ENCODE measurements around the gene P4HTM.

The P4HTM gene

GRCh38 chr3:49020330-49021212 is 30.5 kb downstream of the P4HTM start:
- ChIA-PET POLR2A (ENCODE audit: low non-redundant PET) (interaction anchor here (0.5 to 1.3 kb wide), 3 partner anchors 14 to 68 kb away, joined by 3 to 4 read pairs (median 3); partner anchors contain the start of gene WDR6), CTCF (interaction anchor here (0.7 kb wide), 1 partner anchor 16 kb away, joined by 3 read pairs; no protein-coding TSS in a partner anchor)
- DNase-seq (ENCODE audit: low spot score) = no peak
- TF ChIP-seq, protein P1, sequence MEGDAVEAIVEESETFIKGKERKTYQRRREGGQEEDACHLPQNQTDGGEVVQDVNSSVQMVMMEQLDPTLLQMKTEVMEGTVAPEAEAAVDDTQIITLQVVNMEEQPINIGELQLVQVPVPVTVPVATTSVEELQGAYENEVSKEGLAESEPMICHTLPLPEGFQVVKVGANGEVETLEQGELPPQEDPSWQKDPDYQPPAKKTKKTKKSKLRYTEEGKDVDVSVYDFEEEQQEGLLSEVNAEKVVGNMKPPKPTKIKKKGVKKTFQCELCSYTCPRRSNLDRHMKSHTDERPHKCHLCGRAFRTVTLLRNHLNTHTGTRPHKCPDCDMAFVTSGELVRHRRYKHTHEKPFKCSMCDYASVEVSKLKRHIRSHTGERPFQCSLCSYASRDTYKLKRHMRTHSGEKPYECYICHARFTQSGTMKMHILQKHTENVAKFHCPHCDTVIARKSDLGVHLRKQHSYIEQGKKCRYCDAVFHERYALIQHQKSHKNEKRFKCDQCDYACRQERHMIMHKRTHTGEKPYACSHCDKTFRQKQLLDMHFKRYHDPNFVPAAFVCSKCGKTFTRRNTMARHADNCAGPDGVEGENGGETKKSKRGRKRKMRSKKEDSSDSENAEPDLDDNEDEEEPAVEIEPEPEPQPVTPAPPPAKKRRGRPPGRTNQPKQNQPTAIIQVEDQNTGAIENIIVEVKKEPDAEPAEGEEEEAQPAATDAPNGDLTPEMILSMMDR (conservative IDR thresholded peaks at IDR 0.05; ENCODE audit: low read depth) = no peak
- peak overlapping the region; percentile 98 for H3K27ac ChIP-seq

- TF ChIP-seq, protein P1 (conservative IDR thresholded peaks at IDR 0.05; ENCODE audit: low read depth) = no peak
- CTCF ChIA-PET = interaction anchor here (0.6 to 1.0 kb wide), 2 partner anchors 73 to 362 kb away, joined by 5 read pairs; no protein-coding TSS in a partner anchor
- DNase-seq (ENCODE audit: low spot score) = peak; percentile 80
Observed at GRCh38 chr3:49021213-49021812, 31.3 kb downstream of the P4HTM start.

DNA sequence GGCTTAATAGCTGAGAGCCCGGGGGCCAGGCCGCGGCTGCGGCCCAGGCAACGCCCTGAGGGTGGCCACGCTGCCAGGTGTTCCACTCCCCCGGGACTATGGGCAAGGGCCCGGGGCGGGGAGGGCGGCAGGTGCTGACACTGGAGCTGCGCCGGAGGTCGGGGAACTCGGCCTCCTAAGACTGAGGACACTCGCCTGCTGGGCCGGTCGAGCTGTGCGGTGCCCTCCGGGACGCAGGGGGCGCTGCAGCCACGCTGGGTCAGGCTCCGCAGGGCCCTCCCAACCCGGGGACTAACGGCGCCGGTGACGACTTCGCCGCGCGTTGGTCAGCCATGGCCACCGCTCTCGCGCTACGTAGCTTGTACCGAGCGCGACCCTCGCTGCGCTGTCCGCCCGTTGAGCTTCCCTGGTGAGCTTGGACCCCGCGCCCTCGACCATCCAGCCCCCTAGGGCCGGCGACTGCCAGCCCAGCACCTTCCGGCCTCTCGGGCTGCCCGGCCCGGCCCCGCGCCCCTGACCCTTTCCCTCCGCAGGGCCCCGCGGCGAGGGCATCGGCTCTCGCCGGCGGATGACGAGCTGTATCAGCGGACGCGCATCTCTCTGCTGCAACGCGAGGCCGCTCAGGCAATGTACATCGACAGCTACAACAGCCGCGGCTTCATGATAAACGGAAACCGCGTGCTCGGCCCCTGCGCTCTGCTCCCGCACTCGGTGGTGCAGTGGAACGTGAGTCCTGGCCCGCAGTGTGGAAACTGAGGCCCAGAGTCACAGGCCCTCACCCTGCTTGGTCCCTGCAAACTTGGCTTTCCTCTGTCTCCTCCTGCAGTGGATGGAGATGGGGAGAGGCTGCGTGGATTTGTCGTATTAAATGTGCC is 32.0 kb downstream of the P4HTM start, which contains the start of gene NDUFAF3:
Gene NDUFAF3 (plus strand): TSS at position 309 of the 875 bp plus-strand sequence. CDS start 24 bp downstream, at position 333.
- ChIA-PET POLR2A (ENCODE audit: low non-redundant PET) (interaction anchor here (0.5 to 1.0 kb wide), 3 partner anchors 17 to 278 kb away, joined by 3 to 5 read pairs (median 3); partner anchors contain the start of gene QRICH1), CTCF (interaction anchor here (0.6 to 1.0 kb wide), 3 partner anchors 9 to 363 kb away, joined by 3 to 5 read pairs (median 5); no protein-coding TSS in a partner anchor)
- TF ChIP-seq, protein P1 (conservative IDR thresholded peaks at IDR 0.05; ENCODE audit: low read depth) = peak; percentile 91
- peak; percentile 78 for DNase-seq (ENCODE audit: low spot score)
- peak within 1 kb of the TSS; percentile 98 for H3K27ac ChIP-seq

More at GRCh38 chr3:49021213-49021812, 31.3 kb downstream of the P4HTM start:
- POLR2A ChIA-PET (ENCODE audit: low non-redundant PET) = interaction anchor here (0.6 to 1.3 kb wide), 3 partner anchors 14 to 73 kb away, joined by 3 to 4 read pairs (median 3); partner anchors contain the start of genes QRICH1 and WDR6
- peak overlapping the region; percentile 98 for H3K27ac ChIP-seq

DNA sequence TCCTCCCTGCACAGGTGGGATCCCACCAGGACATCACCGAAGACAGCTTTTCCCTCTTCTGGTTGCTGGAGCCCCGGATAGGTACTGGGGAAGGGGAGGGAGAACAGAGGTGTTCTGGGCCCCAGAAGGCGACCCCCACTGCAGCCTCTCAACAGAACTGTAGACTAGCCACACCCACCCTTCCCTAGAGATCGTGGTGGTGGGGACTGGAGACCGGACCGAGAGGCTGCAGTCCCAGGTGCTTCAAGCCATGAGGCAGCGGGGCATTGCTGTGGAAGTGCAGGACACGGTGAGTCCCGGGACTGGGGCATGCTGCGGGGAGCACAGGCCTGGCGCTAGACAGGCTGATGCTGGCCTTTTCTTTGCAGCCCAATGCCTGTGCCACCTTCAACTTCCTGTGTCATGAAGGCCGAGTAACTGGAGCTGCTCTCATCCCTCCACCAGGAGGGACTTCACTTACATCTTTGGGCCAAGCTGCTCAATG is 32.7 kb downstream of the P4HTM start:
- no peak for DNase-seq (ENCODE audit: low spot score)

DNA sequence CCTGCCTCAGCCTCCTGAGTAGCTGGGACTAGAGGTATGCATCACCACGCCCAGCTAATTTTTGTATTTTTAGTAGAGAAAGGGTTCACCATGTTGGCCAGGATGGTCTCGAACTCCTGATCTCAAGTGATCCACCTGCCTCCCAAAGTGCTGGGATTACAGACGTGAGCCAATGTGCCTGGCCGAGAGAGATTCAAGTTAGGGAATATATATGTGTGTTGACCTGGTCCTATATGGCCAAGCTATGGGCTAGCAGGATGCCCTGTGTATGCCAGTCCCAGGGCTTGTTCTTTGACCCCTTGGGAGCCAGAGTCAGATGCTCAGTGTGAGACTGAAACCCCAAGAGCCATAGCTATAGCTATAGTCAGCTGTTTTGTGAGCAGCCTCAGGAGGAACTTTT is 33.7 kb downstream of the P4HTM start:
- CTCF ChIA-PET = interaction anchor here (0.7 kb wide), 1 partner anchor 144 kb away, joined by 3 read pairs; no protein-coding TSS in a partner anchor
- TF ChIP-seq, protein P1 (conservative IDR thresholded peaks at IDR 0.05; ENCODE audit: low read depth) = no peak
- peak overlapping the region; percentile 98 for H3K27ac ChIP-seq
- POLR2A ChIA-PET (ENCODE audit: low non-redundant PET) = no interaction called here
- no peak for DNase-seq (ENCODE audit: low spot score)

More for the DNA sequence above, 32.7 kb downstream of the P4HTM start:
- CTCF ChIA-PET = no interaction called here
- TF ChIP-seq, protein P1 (conservative IDR thresholded peaks at IDR 0.05; ENCODE audit: low read depth) = no peak
- POLR2A ChIA-PET (ENCODE audit: low non-redundant PET) = interaction anchor here (1.0 kb wide), 1 partner anchor 18 kb away, joined by 5 read pairs; no protein-coding TSS in a partner anchor
- H3K27ac ChIP-seq = peak overlapping the region; percentile 98
